ENCODE data around the gene MEIG1.
"Not testable (repeated sequence)": the region's sequence is repeated elsewhere in the genome, so short reads cannot be mapped to it uniquely, and the experiment has no call there.

The MEIG1 gene

DNA sequence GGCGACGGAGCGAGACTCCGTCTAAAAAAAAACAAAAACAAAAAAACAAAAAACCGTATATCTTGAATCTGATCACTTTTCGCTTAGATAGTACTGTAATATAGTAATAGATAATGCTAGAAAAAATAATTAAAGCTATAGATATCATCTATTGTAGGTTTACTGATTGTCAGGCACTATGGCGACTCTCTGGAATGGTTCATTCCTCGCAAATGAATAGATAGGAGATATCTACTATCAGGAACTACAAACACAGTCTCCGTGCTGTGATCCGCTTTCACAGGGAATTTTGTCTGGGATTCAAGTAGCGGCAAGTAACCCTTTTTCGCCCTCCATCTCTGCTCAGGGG, 342 bp upstream of the MEIG1 start:
- no peak for DNase-seq

DNA sequence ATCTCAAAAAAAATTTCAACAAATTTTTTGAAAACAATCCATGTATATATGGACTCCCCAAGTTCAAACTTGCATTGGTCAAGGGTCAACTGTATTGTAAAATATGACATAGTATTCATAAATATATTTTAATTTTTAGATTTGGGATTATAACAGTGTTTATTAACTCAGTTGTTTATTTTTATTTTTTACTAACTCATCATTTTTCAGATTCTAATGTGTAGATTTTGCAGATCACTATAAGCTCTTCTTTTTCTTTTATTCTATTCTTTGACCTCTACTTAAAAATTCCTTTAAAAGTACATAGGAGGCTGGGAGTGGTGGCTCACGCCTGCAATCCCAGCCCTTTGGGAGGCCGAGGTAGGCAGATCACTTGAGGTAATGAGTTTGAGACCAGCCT, 8.7 kb downstream of the MEIG1 start:
- DNase-seq: no peak

DNA sequence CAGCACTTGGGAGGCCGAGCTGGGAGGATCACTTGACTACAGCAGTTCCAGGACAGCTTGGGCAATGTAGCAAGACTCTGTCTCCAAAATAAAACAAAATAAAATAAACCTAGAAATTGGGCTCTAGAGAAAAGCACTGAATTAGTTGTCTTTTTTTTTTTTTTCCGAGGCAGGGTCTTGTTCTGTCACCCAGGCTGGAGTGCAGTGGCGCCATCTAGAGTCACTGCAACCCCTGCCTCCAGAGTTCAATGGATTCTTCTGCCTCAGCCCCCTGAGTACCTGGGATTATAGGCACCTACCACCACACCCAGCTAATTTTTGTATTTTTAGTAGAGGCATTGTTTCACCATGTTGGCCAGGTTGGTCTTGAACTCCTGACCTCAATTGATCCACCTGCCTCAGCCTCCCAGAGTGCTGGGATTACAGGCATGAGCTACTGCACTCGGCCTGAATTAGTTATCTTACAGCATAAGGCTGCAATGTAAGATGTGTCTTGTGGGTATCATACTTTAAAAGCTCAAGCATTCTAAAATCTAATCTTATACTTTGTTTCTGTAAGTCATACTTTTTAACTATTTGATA, 12.8 kb downstream of the MEIG1 start:
- no peak for DNase-seq

DNA sequence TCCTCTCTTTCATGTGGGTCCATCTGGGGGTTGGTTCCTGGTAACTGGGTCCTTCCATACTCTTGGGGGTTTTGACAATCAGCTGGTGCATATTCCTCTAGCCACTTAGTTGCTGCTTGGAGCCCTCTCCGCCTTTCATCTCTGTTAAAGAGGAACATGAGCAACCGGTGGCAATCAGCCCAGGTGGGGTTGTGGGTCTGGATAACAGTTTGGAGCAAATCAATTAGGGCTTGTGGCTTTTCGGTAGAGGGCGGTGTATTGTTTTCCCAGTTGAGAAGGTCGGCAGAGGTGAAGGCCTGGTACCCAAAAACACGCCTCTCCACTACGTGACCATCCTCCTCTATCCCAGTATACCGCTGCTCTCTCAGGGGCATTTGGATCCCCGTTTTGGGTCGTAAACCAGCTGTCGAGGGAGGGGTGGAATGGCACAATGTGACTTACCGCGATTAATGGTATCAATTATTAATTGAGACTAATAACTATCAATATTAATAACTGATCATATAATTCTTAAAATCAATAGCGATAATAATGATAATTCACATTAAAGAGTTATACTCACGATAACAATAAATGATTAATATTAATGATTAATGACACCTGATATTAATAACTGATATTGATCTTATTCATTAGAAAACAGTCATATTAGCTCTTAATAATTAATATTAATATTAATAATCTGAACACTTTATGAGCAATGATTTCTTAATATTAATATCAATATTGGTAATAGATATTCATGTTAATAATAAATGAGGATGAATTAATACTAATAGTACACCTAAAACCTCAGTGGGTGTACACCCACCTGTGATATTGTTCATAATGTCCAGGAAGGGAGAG, 15.2 kb downstream of the MEIG1 start:
- DNase-seq: not testable (repeated sequence)

DNA sequence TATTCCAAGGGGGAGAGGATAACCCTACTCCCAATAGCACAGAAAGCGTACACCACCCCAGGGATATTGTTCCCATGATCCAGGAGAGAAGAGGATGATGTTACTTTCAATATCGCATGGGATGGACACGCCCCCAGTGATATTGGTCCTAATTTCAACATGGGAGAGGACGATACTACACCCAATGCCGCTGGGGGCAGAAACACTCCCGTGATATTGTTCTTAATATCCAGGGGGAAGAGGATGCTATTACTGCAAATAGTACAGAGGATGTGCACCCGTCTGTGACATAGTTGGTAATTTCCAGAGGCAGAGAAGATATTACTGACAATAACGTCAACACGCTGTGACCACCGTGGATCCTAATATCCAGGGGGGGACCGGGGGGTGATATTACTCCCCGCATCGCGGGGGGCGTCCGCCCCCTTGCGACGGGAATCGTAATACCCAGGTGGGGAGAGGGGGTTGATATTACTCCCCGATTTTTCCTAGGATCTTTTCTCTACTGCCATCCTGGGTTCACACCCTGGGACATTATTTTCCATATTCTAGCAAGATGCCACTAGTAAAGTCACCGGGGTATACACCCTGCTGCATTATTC, 16.6 kb downstream of the MEIG1 start:
- DNase-seq: no peak

DNA sequence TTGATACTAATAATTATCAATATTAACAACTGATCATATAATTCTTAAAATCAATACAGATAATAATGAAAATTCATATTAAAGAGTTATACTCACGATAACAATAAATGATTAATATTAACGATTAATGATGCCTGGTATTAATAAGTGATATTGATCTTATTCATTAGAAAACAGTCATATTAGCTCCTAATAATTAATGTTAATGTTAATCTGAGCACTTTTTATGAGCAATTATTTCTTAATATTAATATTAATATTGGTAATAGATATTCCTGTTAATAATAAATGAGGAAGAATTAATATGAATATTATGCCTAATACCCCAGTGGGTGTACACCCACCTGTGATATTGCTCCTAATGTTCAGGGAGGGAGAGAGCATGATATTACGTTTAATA, 23.6 kb downstream of the MEIG1 start:
- DNase-seq: no peak

DNA sequence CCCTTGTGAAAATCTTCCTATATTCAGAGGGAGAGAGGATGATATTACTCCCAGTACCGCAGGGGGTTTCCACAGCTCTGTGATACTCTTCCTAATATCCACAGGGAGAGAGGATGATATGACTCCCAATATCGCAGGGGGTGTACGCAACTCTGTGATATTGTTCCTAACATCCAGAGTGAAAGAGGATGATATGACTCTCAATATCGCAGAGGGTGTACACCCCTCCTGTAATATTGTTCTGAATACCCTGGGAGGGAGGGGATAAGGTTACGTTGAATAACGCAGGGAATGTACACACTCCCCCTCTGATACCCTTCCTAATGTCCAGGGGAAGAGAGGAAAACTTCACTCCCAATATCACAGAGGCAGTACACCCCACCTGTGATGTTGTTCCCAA, 30.4 kb downstream of the MEIG1 start:
- DNase-seq: not testable (repeated sequence)

DNA sequence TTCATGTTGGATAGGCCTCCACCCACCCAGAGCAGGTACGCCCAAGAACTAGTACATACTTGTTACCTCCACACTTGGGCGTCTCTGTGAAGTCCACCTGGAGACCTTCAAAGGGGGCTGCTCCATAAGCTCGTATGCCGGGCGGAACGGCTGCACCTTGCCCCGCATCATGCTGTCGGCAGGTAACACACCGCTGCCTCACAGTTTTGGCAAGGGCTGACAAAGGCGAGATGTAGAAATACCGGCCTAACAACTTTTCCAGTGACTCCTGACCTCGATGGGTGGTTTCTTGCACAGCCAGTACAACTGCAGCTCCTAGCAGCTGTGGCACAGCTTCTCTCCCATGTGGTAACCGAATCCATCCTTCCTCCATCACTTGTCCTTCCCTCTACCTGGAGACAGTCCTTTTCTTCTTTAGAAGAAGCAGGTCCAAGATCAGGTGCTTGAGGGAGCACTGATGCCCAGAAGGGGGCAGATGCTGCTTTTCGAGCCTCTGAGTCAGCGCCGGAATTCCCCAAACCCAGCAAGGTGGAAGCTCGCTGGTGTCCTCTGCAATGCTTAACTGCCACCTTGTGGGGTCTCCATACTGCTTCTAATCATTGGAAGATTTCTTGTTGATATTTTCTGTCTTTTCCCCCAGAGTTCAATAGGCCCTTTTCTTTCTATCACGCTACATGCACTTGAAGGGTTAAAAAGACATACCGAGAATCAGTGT, 32.0 kb downstream of the MEIG1 start:
- not testable (repeated sequence) for DNase-seq

DNA sequence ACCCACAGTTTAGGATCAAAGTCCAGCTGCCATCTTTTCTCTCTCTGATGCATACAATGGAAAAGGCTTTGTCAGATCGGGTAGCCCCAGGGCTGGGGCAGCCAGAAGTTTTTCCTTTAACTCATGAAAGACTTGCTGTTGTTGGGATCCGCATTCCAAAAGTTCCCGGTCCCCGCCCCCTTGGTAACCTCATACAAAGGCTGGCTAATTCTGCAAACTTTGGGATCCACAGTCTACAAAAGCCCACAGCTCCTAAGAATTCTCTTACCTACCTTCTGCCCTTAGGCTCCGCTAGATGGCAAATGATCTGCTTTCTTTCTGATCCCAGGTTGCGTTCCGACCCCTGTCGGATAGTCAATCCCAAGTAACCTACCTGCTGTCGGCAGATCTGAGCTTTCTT, 33.1 kb downstream of the MEIG1 start:
- DNase-seq: not testable (repeated sequence)

DNA sequence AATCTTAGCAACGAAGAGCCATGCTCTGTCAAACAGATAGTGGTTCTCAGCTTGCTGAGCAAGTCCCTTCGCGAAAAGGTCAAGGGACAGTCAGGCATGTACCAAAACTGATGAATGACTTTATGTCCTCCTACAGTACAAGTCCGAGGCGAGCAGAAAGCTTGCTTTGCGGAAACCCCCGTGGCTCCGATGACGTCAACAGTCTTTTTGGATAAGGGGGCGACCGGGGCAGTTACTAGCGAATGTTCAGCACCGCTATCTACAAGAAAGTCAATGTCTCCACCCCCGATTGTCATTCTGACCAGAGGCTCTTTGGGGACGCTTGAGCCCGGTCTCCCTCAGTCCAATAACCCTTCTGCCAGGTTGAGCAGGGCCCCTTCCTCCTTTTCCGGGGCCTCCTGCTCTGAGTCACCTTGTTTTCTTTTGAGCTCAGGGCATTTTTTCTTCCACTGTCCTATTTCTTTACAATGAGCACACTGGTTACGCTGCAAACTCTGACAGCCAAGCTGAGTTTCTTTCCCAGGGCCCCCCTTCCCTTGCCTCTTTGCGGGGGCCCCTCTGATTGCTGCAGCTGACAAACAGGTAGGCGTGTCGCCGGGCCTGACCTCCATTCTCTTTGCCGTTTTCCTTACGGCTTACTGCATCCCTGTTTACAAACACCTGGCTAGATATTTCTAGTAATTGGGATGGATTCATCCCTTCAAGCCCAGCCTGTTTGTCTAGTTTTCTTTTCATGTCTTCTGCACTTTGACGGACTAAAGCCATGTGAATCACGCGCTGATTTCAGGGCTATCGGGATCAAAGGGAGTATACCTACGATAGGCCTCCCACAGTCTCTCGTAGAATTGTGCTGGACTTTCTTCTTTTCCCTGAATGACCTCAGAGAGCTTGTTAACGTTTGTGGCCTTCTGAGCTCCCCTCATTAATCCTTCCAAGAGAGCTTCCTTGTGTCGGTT, 34.6 kb downstream of the MEIG1 start:
- not testable (repeated sequence) for DNase-seq

DNA sequence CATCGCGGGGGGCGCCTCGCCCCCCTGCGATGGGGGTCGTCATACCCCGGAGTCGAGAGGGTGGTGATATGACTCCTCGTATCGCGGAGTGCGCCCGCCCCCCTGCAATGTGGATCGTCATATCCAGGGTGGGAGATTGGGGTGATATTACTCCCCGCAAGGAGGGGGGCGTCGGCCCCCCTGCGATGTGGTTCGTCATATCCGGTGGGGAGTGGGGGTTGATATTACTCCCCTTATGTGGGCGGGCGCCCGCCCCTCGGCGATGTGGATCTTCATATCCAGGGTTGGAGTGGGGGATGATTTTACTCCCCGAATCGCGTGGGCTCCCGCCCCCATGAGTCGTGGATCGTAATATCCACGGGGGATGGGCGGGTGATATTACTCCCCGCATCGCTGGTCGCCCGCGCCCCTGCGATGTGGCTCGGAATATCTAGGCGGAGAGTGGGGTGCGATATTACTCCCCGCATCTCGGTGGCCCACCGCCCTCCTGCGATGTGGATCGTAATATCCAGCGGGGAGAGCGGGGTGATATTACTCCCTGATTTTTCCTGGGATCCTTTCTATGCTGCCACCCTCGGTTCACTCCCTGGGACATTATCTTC, 36.9 kb downstream of the MEIG1 start:
- DNase-seq: no peak

DNA sequence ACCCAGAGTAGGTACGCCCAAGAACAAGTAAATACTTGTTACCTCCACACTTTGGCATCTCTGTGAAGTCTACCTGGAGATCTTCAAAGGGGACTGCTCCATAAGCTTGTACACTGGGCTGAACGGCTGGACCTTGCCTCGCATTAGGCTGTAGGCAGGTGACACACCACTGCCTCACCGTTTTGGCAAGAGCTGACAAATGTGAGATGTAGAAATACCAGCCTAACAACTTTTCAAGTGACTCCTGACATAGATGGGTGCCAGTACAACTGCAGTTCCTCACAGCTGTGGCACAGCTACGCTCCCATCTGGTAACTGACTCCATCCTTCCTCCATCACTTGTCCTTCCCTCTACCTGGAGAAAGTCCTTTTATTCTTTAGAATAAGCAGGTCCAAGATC, 54.3 kb downstream of the MEIG1 start:
- not testable (repeated sequence) for DNase-seq

DNA sequence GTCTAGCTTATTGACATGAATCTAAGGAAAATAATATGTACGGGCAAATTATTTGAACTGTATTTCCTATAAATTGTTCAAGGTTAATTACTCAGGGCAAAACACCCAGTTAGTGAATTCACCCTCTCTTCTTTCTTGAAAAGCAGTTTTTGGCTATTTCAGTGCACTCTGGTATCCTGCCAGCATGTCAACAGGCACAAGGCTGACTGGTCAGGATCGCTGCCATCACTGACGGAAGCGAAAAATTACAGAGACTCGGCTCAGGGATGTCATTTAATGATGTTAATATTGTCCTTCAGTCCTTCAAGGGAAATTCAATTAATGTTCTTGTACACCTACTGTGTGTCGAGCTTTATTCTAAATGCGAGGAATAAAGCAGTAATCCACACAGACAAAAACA, 56.3 kb downstream of the MEIG1 start:
- DNase-seq: no peak

DNA sequence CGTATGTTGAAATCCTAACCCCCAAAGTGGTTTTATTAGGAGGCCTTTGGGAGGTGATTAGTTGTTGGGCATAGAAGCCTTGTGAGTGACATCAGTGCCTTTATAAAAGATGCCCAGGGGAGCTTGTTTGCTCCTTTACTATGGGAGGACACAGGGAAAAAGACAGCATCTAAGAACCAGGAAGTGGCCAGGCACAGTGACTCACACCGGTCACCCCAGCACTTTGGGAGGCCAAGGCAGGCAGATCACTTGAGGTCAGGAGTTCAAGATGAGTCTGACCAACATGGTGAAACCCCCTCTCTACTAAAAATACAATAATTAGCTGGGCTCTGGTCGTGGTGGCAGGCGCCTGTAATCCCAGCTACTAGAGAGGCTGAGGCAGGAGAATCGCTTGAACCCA, 61.8 kb downstream of the MEIG1 start:
- not testable (repeated sequence) for DNase-seq

All from NCI-H1436 treated with DMSO at 0.1 percent for 48 hours (cell line).